ENCODE data around the gene CROCC2.

DNA sequence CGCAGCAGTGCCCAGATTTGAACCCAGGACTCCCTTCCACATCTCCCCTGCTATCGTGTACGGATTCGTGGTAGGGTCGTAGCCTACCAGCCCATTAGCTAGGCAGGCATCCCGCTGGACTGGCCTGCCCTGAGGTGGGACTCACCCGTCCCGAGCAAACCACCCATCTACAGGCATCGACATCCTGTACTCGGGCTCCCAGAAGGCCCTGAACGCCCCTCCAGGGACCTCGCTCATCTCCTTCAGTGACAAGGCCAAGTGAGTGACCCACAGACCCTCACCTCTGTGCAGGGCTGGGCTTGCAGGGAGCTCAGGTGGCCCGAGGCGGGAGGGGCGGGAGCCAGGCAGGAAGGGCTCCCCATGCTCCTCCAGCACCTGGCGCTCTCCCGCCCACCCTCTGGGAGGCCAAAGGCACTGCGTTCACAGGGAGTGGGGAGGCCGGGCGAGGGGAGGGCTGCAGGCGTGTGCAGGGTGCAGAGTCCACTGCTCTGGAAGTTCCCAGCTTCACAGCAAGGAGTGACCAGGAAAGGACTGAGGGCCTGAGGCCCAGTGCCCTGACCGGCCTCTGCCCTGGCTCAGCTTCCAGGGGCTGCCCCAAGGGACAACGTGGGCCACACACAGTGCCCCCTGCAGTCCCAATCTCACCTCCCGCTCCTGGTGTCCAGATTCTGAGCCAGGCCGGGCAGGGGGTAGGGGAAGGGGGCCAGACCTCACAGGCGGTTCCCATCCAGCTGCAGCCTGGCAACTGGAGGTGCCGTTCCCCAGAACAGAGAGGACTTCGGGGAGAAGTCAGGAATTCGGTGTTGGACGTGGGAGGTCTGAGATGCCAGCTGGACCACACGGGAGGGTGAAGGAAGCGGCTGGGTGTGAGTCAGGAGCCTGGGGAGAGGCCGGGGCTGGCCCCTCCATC is 32.1 kb upstream of the CROCC2 start:
- TF ChIP-seq POLR2A (IDR thresholded peaks at IDR 0.05; ENCODE audit: borderline replicate concordance, extremely low read depth, insufficient read depth, insufficient read length) (no peak), YY1 (IDR thresholded peaks at IDR 0.05; ENCODE audit: extremely low read depth, insufficient replicate concordance, low read depth, low read length) (no peak), POLR2AphosphoS5 (IDR thresholded peaks at IDR 0.05; ENCODE audit: low read depth, low read length) (no peak), EZH2 (IDR thresholded peaks at IDR 0.05) (no peak), ELF1 (IDR thresholded peaks at IDR 0.05; ENCODE audit: borderline replicate concordance, low read depth) (no peak), EZH2phosphoT487 (IDR thresholded peaks at IDR 0.05; ENCODE audit: borderline replicate concordance) (no peak), JUND (IDR thresholded peaks at IDR 0.05) (no peak), CEBPB (IDR thresholded peaks at IDR 0.05; ENCODE audit: low read depth) (no peak), SP1 (IDR thresholded peaks at IDR 0.05; ENCODE audit: low read depth) (no peak)
- TF ChIP-seq, protein P1, sequence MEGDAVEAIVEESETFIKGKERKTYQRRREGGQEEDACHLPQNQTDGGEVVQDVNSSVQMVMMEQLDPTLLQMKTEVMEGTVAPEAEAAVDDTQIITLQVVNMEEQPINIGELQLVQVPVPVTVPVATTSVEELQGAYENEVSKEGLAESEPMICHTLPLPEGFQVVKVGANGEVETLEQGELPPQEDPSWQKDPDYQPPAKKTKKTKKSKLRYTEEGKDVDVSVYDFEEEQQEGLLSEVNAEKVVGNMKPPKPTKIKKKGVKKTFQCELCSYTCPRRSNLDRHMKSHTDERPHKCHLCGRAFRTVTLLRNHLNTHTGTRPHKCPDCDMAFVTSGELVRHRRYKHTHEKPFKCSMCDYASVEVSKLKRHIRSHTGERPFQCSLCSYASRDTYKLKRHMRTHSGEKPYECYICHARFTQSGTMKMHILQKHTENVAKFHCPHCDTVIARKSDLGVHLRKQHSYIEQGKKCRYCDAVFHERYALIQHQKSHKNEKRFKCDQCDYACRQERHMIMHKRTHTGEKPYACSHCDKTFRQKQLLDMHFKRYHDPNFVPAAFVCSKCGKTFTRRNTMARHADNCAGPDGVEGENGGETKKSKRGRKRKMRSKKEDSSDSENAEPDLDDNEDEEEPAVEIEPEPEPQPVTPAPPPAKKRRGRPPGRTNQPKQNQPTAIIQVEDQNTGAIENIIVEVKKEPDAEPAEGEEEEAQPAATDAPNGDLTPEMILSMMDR (IDR thresholded peaks at IDR 0.05 in 2 of 3, conservative IDR thresholded peaks at IDR 0.05 in 1 of 3; ENCODE audit: borderline replicate concordance in 1 of 3, insufficient read depth in 1 of 3, low read depth in 2 of 3, low read length in 2 of 3) = 0 out of 6 replicates have a peak, but pooled peaks of 1 of the 3 experiments have one; percentile 8
- TF ChIP-seq, protein P2, sequence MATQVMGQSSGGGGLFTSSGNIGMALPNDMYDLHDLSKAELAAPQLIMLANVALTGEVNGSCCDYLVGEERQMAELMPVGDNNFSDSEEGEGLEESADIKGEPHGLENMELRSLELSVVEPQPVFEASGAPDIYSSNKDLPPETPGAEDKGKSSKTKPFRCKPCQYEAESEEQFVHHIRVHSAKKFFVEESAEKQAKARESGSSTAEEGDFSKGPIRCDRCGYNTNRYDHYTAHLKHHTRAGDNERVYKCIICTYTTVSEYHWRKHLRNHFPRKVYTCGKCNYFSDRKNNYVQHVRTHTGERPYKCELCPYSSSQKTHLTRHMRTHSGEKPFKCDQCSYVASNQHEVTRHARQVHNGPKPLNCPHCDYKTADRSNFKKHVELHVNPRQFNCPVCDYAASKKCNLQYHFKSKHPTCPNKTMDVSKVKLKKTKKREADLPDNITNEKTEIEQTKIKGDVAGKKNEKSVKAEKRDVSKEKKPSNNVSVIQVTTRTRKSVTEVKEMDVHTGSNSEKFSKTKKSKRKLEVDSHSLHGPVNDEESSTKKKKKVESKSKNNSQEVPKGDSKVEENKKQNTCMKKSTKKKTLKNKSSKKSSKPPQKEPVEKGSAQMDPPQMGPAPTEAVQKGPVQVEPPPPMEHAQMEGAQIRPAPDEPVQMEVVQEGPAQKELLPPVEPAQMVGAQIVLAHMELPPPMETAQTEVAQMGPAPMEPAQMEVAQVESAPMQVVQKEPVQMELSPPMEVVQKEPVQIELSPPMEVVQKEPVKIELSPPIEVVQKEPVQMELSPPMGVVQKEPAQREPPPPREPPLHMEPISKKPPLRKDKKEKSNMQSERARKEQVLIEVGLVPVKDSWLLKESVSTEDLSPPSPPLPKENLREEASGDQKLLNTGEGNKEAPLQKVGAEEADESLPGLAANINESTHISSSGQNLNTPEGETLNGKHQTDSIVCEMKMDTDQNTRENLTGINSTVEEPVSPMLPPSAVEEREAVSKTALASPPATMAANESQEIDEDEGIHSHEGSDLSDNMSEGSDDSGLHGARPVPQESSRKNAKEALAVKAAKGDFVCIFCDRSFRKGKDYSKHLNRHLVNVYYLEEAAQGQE (IDR thresholded peaks at IDR 0.05; ENCODE audit: low read depth) = no peak
- TF ChIP-seq, protein P3, sequence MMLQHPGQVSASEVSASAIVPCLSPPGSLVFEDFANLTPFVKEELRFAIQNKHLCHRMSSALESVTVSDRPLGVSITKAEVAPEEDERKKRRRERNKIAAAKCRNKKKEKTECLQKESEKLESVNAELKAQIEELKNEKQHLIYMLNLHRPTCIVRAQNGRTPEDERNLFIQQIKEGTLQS (IDR thresholded peaks at IDR 0.05) = no peak
- TF ChIP-seq, protein P4, sequence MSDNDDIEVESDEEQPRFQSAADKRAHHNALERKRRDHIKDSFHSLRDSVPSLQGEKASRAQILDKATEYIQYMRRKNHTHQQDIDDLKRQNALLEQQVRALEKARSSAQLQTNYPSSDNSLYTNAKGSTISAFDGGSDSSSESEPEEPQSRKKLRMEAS (IDR thresholded peaks at IDR 0.05) = no peak
- TF ChIP-seq, protein P5, sequence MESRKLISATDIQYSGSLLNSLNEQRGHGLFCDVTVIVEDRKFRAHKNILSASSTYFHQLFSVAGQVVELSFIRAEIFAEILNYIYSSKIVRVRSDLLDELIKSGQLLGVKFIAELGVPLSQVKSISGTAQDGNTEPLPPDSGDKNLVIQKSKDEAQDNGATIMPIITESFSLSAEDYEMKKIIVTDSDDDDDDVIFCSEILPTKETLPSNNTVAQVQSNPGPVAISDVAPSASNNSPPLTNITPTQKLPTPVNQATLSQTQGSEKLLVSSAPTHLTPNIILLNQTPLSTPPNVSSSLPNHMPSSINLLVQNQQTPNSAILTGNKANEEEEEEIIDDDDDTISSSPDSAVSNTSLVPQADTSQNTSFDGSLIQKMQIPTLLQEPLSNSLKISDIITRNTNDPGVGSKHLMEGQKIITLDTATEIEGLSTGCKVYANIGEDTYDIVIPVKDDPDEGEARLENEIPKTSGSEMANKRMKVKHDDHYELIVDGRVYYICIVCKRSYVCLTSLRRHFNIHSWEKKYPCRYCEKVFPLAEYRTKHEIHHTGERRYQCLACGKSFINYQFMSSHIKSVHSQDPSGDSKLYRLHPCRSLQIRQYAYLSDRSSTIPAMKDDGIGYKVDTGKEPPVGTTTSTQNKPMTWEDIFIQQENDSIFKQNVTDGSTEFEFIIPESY (IDR thresholded peaks at IDR 0.05; ENCODE audit: extremely low read depth, insufficient replicate concordance, low read length) = no peak
